Ramos (cell line): ENCODE measurements around the gene TPBGL.

Experiments
- in situ Hi-C: fragments of 300-500 bp; cut with MboI; formaldehyde crosslinking; loops from one replicate; pipeline ENCODE4 v1.14.3; 2022; ENCODE audit warnings: low sequenced_read_pairs; ENCODE audit not compliant: unreplicated experiment

TPBGL gene

GRCh38 chr11:75280770-75281468 is 40.3 kb downstream of the TPBGL start:
- in situ Hi-C loops = no loop called here

- in situ Hi-C loops = no loop called here
Observed at GRCh38 chr11:75281469-75282095, 41.0 kb downstream of the TPBGL start.

- in situ Hi-C loops = no loop called here
Observed at GRCh38 chr11:75283391-75283931, 42.9 kb downstream of the TPBGL start.

- in situ Hi-C loops = no loop called here
Observed at GRCh38 chr11:75285776-75286360, 45.3 kb downstream of the TPBGL start.

DNA sequence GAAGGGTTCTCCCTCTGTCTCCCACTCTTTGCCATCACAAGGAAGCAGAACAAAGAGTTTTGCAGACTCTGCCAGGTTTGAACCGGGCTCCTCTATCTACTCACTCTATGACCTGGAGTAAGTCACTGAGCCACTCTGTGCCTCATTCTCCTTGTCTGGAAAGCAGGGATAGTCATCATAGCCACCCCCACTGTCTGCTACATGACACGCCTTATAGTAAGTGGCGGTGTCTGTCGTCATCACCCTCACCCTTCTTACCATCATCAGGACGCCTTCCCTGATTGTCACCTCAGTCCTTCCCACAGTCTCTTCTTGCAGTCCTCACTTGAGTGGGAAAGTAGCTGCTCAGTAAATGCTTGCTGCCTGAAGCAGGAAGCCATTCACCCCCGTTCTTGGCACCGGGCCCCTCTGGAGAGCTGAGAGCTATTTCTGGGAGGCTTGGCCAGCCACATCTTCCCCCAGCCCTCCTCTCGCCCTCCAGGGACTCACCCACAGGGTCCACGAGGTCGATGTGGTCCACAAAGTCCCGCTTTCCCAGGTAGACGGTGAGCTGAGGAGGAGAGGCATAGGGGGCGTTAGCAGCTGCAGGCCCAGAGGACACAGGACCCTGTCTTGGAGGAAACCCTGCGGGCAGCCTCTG is 46.4 kb downstream of the TPBGL start:
- in situ Hi-C loops = no loop called here

DNA sequence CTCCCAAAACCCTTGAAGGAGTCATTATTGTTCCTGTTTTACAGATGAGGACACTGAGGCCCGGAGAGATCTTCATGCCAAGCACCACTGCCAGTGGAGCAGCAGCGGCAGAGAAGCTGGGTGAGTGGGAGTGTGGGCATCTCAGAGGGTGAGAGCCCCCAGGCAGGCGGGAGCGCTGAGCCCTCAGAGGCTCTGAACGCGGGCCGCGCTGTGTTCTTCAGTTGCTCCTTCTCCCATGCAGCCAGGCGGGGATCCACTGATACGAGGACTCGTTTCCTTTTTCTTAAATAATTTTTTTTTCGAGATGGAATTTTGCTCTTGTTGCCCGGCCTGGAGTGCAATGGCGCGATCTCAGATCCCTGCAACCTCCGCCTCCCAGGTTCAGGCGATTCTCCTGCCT is 47.0 kb downstream of the TPBGL start:
- in situ Hi-C loops = no loop called here

- in situ Hi-C loops = no loop called here
Observed at GRCh38 chr11:75289511-75289760, 48.9 kb downstream of the TPBGL start.

GRCh38 chr11:75289919-75290318 is 49.3 kb downstream of the TPBGL start:
- in situ Hi-C loops = no loop called here

- in situ Hi-C loops = no loop called here
Observed at GRCh38 chr11:75291741-75292140, 51.2 kb downstream of the TPBGL start.

- in situ Hi-C loops = no loop called here
Observed at GRCh38 chr11:75292943-75293342, 52.4 kb downstream of the TPBGL start.
